Raji (cell line): ENCODE data around the gene RPA4.

ENCODE experiments used
- POLR2A ChIP-seq: IDR thresholded peaks from 2 replicates; pipeline ENCODE4 v1.6.1; 2011; ENCODE audit warnings: low read depth, low read length, control low read depth; ENCODE audit not compliant: insufficient read depth

RPA4 gene

GRCh38 chrX:96883608-96884007 is at the start of gene RPA4:
Gene RPA4 (plus strand): TSS chrX:96883908. CDS start chrX:96884311, 403 bp downstream.
- no peak for TF ChIP-seq POLR2A

GRCh38 chrX:96834137-96834536 is 49.6 kb upstream of the RPA4 start:
- TF ChIP-seq POLR2A = no peak

GRCh38 chrX:96835660-96836289 is 47.9 kb upstream of the RPA4 start:
- TF ChIP-seq POLR2A = no peak

- no peak for TF ChIP-seq POLR2A
Observed at GRCh38 chrX:96837808-96838207, 45.9 kb upstream of the RPA4 start.

- TF ChIP-seq POLR2A = no peak
Observed at GRCh38 chrX:96838537-96838936, 45.2 kb upstream of the RPA4 start.

GRCh38 chrX:96841325-96841724 is 42.4 kb upstream of the RPA4 start:
- no peak for TF ChIP-seq POLR2A

GRCh38 chrX:96843566-96843965 is 40.1 kb upstream of the RPA4 start:
- TF ChIP-seq POLR2A = no peak

GRCh38 chrX:96846841-96847240 is 36.9 kb upstream of the RPA4 start:
- TF ChIP-seq POLR2A = no peak

GRCh38 chrX:96861218-96861617 is 22.5 kb upstream of the RPA4 start:
- no peak for TF ChIP-seq POLR2A

- no peak for TF ChIP-seq POLR2A
Observed at GRCh38 chrX:96861661-96862060, 22.0 kb upstream of the RPA4 start.

- no peak for TF ChIP-seq POLR2A
Observed at GRCh38 chrX:96884027-96884426, 319 bp downstream of the RPA4 start.

GRCh38 chrX:96889726-96890125 is 6.0 kb downstream of the RPA4 start:
- TF ChIP-seq POLR2A = no peak

- no peak for TF ChIP-seq POLR2A
Observed at GRCh38 chrX:96906741-96907140, 23.0 kb downstream of the RPA4 start.

- no peak for TF ChIP-seq POLR2A
Observed at GRCh38 chrX:96907516-96908272, 24.0 kb downstream of the RPA4 start.

- no peak for TF ChIP-seq POLR2A
Observed at GRCh38 chrX:96909291-96909690, 25.6 kb downstream of the RPA4 start.

GRCh38 chrX:96918864-96919263 is 35.2 kb downstream of the RPA4 start:
- TF ChIP-seq POLR2A = no peak
